ENCODE results near the gene KIFC3.

Gene KIFC3

DNA sequence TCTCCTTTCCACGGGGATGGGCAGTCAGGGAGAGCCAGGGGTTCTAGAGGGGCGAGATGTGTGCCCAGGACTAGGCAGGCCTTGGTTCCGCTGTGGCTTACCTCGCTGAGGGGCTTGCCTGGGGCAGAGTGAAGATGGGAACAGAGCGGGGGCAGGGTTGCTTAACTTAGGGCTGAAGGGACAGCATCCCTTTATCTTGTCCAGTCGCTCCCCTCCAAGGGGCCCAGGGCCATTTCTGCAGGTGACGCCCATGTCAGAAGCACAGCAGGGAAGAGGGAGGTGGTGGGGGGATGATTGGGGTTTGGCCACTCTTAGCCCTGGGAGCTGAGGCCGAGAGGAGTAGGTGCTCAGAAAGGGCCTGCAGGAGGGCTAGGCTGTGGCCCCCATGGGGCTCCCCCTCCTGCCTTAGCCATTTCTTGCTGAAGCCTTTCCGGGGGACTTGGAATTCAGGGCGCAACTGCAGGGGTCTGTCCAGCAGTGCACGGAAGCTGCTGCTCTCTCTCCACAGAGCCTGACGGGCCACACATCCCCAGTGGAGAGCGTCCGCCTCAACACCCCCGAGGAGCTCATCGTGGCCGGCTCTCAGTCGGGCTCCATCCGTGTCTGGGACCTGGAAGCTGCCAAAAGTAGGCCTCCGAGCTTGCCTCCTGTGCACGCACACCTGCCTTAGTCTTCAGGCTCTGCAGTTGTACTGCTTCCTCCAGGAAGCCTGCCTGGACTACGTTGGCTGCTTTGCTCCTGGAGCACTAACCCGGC, 58.2 kb downstream of the KIFC3 start:
- no peak overlapping the region for H3K4me3 ChIP-seq (ENCODE audit: low read length)
- H3K9me3 ChIP-seq (replicated peaks; ENCODE audit: low read length), result no peaks in the 10 kb centered on the region
- no peaks in the 10 kb centered on the region for H3K4me1 ChIP-seq (ENCODE audit: control insufficient read depth, insufficient read depth, low read length)
- H3K4me2 ChIP-seq (ENCODE audit: low read length), result no peak overlapping the region
- H3K27me3 ChIP-seq (ENCODE audit: control insufficient read depth, insufficient read depth, low read length), result no peaks in the 10 kb centered on the region
- peaks cover 3% of the 10 kb centered on the region for H3K36me3 ChIP-seq (ENCODE audit: insufficient read depth, low read length)
- H3K9ac ChIP-seq (ENCODE audit: low read depth, low read length), result no peak overlapping the region

- no peak overlapping the region for H3K9ac ChIP-seq (ENCODE audit: low read depth, low read length)
- H3K4me1 ChIP-seq (ENCODE audit: control insufficient read depth, insufficient read depth, low read length), result no peaks in the 10 kb centered on the region
- no peaks in the 10 kb centered on the region for H3K27me3 ChIP-seq (ENCODE audit: control insufficient read depth, insufficient read depth, low read length)
- H3K36me3 ChIP-seq (ENCODE audit: insufficient read depth, low read length), result peaks cover 3% of the 10 kb centered on the region
- no peak overlapping the region for H3K4me3 ChIP-seq (ENCODE audit: low read length)
- no peak overlapping the region for H3K4me2 ChIP-seq (ENCODE audit: low read length)
- H3K9me3 ChIP-seq (replicated peaks; ENCODE audit: low read length), result no peaks in the 10 kb centered on the region
Observed at GRCh38 chr16:57743458-57743857, 58.8 kb downstream of the KIFC3 start.

GRCh38 chr16:57742543-57742942, 59.7 kb downstream of the KIFC3 start:
- Histone ChIP-seq H3K36me3 (ENCODE audit: insufficient read depth, low read length) (peaks cover 3% of the 10 kb centered on the region), H3K4me1 (ENCODE audit: control insufficient read depth, insufficient read depth, low read length) (no peaks in the 10 kb centered on the region), H3K9ac (ENCODE audit: low read depth, low read length) (no peak overlapping the region), H3K27me3 (ENCODE audit: control insufficient read depth, insufficient read depth, low read length) (no peaks in the 10 kb centered on the region), H3K4me2 (ENCODE audit: low read length) (no peak overlapping the region), H3K4me3 (ENCODE audit: low read length) (no peak overlapping the region), H3K9me3 (replicated peaks; ENCODE audit: low read length) (no peaks in the 10 kb centered on the region)

GRCh38 chr16:57741660-57742191, 60.6 kb downstream of the KIFC3 start:
- Histone ChIP-seq H3K9me3 (replicated peaks; ENCODE audit: low read length) (no peaks in the 10 kb centered on the region), H3K4me3 (ENCODE audit: low read length) (no peak overlapping the region), H3K4me2 (ENCODE audit: low read length) (no peak overlapping the region), H3K36me3 (ENCODE audit: insufficient read depth, low read length) (peaks cover 3% of the 10 kb centered on the region), H3K9ac (ENCODE audit: low read depth, low read length) (no peak overlapping the region), H3K4me1 (ENCODE audit: control insufficient read depth, insufficient read depth, low read length) (peaks cover 6% of the 10 kb centered on the region), H3K27me3 (ENCODE audit: control insufficient read depth, insufficient read depth, low read length) (no peaks in the 10 kb centered on the region)

DNA sequence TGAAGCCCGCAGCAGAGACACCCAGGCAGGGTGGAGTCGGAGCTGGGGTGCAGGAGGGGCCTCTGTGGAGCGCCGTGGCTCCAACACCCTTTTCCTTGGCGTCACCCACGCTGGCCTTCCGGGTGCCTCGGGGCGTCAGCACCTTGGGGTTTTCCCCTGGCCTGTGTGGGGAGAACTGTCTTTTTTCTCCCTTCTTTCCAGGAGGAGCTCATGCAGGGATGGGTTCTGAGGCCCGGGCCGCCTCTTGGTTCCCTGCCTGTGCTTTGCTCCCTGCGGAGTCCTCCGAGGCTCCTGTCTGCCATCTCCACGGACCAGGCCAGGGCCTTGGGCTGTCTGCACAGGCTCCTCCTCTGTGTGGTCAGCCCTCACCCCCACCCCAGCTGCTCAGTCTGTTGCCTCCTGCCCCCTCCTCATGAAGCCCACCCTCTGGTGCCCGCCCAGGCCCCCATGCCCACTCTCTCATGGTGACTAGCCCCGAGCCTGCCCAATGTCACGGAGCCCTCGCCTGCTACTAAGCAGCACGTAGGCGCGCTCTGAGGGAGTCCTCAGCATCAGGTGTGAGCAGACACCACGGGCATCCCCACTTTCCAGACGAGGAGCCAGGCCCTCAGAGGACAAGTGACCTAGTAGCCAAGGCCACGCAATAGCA, 61.7 kb downstream of the KIFC3 start:
- Histone ChIP-seq H3K36me3 (ENCODE audit: insufficient read depth, low read length) (peaks cover 3% of the 10 kb centered on the region), H3K4me3 (ENCODE audit: low read length) (no peak overlapping the region), H3K4me1 (ENCODE audit: control insufficient read depth, insufficient read depth, low read length) (peaks cover 15% of the 10 kb centered on the region), H3K9ac (ENCODE audit: low read depth, low read length) (no peak overlapping the region), H3K9me3 (replicated peaks; ENCODE audit: low read length) (no peaks in the 10 kb centered on the region), H3K4me2 (ENCODE audit: low read length) (no peak overlapping the region), H3K27me3 (ENCODE audit: control insufficient read depth, insufficient read depth, low read length) (no peaks in the 10 kb centered on the region)

DNA sequence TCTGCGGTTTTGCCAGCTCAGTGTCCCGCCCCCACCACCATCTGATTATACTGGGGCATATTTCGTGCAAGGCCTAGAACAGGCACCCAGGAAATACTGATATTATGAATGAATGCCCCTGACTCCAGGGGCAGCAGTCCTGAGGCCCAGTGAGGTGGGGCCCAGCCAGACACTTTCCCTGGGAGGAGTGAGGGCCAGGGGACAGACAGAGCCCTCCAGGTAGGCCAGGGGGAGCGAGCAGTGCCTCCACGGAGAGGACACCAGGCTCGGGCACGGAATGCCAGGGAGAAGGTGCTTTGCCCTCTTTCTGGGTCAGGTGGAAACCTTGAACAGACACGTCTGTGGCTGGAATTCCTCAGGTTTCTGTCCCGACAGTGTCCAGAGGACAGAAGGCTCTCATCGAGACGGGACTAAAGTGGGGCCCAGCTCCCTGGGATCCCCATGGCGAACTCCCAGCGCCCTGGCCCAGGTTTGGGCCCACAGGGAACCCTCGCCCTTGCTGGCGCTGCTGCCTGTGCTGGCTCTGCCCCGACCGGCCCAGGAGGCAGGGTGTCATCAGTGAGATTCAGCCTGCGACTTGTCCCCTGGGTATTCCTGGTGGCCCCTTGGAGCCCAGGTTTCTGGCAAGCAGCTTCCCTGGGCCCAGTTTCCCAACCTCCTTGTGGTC, 62.4 kb downstream of the KIFC3 start:
- Histone ChIP-seq H3K4me1 (ENCODE audit: control insufficient read depth, insufficient read depth, low read length) (peaks cover 15% of the 10 kb centered on the region), H3K4me3 (ENCODE audit: low read length) (no peak overlapping the region), H3K9me3 (replicated peaks; ENCODE audit: low read length) (no peaks in the 10 kb centered on the region), H3K9ac (ENCODE audit: low read depth, low read length) (no peak overlapping the region), H3K4me2 (ENCODE audit: low read length) (no peak overlapping the region), H3K27me3 (ENCODE audit: control insufficient read depth, insufficient read depth, low read length) (no peaks in the 10 kb centered on the region), H3K36me3 (ENCODE audit: insufficient read depth, low read length) (peaks cover 3% of the 10 kb centered on the region)

- no peak overlapping the region for H3K4me3 ChIP-seq (ENCODE audit: low read length)
- H3K9ac ChIP-seq (ENCODE audit: low read depth, low read length), result no peak overlapping the region
- H3K4me2 ChIP-seq (ENCODE audit: low read length), result no peak overlapping the region
- no peaks in the 10 kb centered on the region for H3K36me3 ChIP-seq (ENCODE audit: insufficient read depth, low read length)
- peaks cover 22% of the 10 kb centered on the region for H3K4me1 ChIP-seq (ENCODE audit: control insufficient read depth, insufficient read depth, low read length)
- no peaks in the 10 kb centered on the region for H3K27me3 ChIP-seq (ENCODE audit: control insufficient read depth, insufficient read depth, low read length)
- H3K9me3 ChIP-seq (replicated peaks; ENCODE audit: low read length), result no peaks in the 10 kb centered on the region
Observed at GRCh38 chr16:57738844-57739243, 63.4 kb downstream of the KIFC3 start.

GRCh38 chr16:57736419-57737351, 65.6 kb downstream of the KIFC3 start:
- H3K9ac ChIP-seq (ENCODE audit: low read depth, low read length), result peak overlapping the region; percentile 89

DNA sequence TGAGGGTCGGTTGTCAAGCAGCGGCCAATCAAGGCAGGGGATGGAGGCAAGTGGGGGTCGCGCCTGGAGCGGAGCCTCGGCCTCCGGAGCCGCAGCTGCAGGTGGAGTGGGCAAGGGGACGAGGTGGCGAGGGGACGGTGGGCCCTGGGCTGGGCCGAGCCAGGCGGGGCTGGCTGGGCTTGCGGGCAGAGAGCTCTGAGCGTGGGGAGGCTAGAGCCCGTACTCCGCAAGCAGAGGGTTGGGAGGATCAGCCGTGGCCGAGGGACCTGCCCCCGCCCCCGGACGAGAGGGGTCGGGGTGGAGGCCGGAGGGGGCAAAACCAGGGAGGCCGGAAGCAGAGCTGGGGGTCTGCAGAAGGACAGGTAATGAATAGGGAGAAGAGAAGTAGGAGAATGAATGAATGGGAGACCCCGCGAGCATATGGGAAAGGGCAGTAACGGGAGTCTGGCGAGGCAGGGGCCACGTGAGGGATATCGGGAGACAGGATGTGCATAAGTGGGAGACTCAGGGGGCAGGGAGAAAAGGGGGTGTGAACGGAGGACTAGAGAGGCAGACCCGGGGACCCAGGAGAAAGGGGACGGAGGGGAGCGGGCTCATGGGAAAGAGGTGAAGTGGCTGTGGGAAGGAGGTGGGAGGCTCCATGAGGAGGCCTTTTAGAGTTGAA, 66.4 kb downstream of the KIFC3 start, which contains the start of gene KATNB1:
Gene KATNB1 (plus strand): TSS at position 16 of the 664 bp plus-strand sequence. CDS start 1,474 bp downstream, outside the sequence.
- no peaks in the 10 kb centered on the region for H3K36me3 ChIP-seq (ENCODE audit: insufficient read depth, low read length)
- no peaks in the 10 kb centered on the region for H3K9me3 ChIP-seq (replicated peaks; ENCODE audit: low read length)
- no peaks in the 10 kb centered on the region for H3K27me3 ChIP-seq (ENCODE audit: control insufficient read depth, insufficient read depth, low read length)
- peak within 1 kb of the TSS; percentile 93 for H3K4me3 ChIP-seq (ENCODE audit: low read length)
- peaks cover 26% of the 10 kb centered on the region for H3K4me1 ChIP-seq (ENCODE audit: control insufficient read depth, insufficient read depth, low read length)
- peak within 1 kb of the TSS; percentile 97 for H3K4me2 ChIP-seq (ENCODE audit: low read length)
- H3K9ac ChIP-seq (ENCODE audit: low read depth, low read length), result peak within 1 kb of the TSS; percentile 96

More at GRCh38 chr16:57736419-57737351, 65.6 kb downstream of the KIFC3 start:
- H3K4me1 ChIP-seq (ENCODE audit: control insufficient read depth, insufficient read depth, low read length), result peaks cover 22% of the 10 kb centered on the region
- H3K36me3 ChIP-seq (ENCODE audit: insufficient read depth, low read length), result no peaks in the 10 kb centered on the region
- peak overlapping the region; percentile 97 for H3K4me2 ChIP-seq (ENCODE audit: low read length)
- H3K9me3 ChIP-seq (replicated peaks; ENCODE audit: low read length), result no peaks in the 10 kb centered on the region
- H3K4me3 ChIP-seq (ENCODE audit: low read length), result peak overlapping the region; percentile 93
- no peaks in the 10 kb centered on the region for H3K27me3 ChIP-seq (ENCODE audit: control insufficient read depth, insufficient read depth, low read length)

DNA sequence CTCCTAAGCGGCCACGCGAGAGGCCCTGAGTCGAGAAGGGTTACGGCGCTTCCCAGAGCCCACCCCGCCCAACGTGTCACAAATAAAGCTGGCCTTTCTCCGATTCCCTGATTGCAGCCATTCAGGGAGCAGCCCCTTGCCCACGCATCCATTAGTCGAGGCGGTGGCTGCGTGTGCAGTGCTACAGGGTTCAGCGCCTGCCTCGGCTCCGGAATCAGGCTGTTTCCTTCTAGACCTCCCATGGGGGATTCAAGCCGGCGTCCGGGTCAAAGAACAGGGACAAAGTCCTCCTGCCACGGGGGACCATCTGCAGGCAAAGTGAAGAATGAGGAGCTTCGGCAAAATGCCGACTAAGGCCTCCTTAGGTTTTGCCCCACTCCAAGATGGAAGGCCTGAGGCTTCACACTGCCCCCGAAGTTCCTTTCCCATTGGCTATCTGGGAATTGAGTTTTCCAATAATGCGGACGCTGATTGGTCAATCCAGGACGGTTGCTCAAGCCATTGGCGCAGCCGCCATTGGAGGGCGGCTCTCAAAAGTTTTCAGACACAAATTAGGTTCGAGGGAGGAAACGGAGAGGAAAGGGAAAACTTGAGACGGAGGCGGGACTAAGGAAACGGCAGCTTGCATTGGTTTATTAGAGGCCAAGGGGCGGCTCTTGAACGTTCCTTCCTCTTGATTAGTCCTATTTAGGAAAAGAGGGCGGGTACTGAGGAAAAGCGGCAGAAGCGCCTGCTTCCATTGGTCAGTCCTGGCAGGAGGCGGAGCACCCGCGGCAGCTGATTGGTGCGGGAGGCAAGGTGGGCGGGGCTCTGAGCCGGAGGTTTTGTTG, 67.2 kb downstream of the KIFC3 start:
- H3K27me3 ChIP-seq (ENCODE audit: control insufficient read depth, insufficient read depth, low read length), result no peaks in the 10 kb centered on the region
- no peaks in the 10 kb centered on the region for H3K9me3 ChIP-seq (replicated peaks; ENCODE audit: low read length)
- H3K4me3 ChIP-seq (ENCODE audit: low read length), result peak overlapping the region; percentile 93
- peak overlapping the region; percentile 96 for H3K9ac ChIP-seq (ENCODE audit: low read depth, low read length)
- peaks cover 26% of the 10 kb centered on the region for H3K4me1 ChIP-seq (ENCODE audit: control insufficient read depth, insufficient read depth, low read length)
- H3K4me2 ChIP-seq (ENCODE audit: low read length), result peak overlapping the region; percentile 97
- no peaks in the 10 kb centered on the region for H3K36me3 ChIP-seq (ENCODE audit: insufficient read depth, low read length)

Data from skeletal muscle satellite cell (primary cell).